CD14-positive monocyte (primary cell): ENCODE results near the gene KRT12. TPM values are rescaled to one million over a fixed set of nuclear protein-coding genes. Genes with fewer than 3 reads are reported as not detected.

ENCODE experiments used
- DNase-seq, 3 donors: peaks; one replicate each; pipeline ENCODE4 v3.0.0-alpha.2; 2011 to 2022
- H2AFZ ChIP-seq: 2 replicates; pipeline ENCODE4 v1.6.0; 2012; ENCODE audit warnings: mild to moderate bottlenecking, low read depth, low read length, inconsistent platforms; ENCODE audit not compliant: insufficient read depth, poor library complexity, severe bottlenecking
- H3K27ac ChIP-seq, 2 donors: 1 replicate in 1 of 2; 2 replicates in 1 of 2; pipeline ENCODE4 v1.5.1; 2012 to 2013; ENCODE audit warnings: low read length in 2 of 2, control low read depth in 1 of 2, inconsistent platforms in 1 of 2, low read depth in 1 of 2, mild to moderate bottlenecking in 1 of 2
- H3K27me3 ChIP-seq, 2 donors: one replicate each; pipeline versions ENCODE4 v1.6.0 to v1.6.1; 2011 to 2013; ENCODE audit warnings: low read length in 2 of 2; ENCODE audit not compliant: control insufficient read depth in 2 of 2, insufficient read depth in 2 of 2
- H3K36me3 ChIP-seq, 2 donors: replicated peaks in 1 of 2; 1 replicate in 1 of 2; 2 replicates in 1 of 2; pipeline versions ENCODE4 v1.5.1 to v1.6.1; 2012 to 2013; ENCODE audit warnings: low read length in 2 of 2, control low read depth in 1 of 2, inconsistent platforms in 1 of 2, mild to moderate bottlenecking in 1 of 2; ENCODE audit not compliant: insufficient read depth in 2 of 2, control insufficient read depth in 1 of 2
- H3K4me1 ChIP-seq, 2 donors: 1 replicate in 1 of 2; 2 replicates in 1 of 2; pipeline versions ENCODE4 v1.5.1 to v1.6.1; 2012 to 2013; ENCODE audit warnings: low read length in 2 of 2, control low read depth in 1 of 2, inconsistent platforms in 1 of 2, mild to moderate bottlenecking in 1 of 2, moderate library complexity in 1 of 2; ENCODE audit not compliant: insufficient read depth in 2 of 2, control insufficient read depth in 1 of 2
- H3K4me2 ChIP-seq: replicated peaks from 2 replicates; pipeline ENCODE3; 2012; ENCODE audit warnings: low read length, moderate library complexity, mild to moderate bottlenecking; ENCODE audit not compliant: poor library complexity, severe bottlenecking; ENCODE audit errors: extremely low read depth
- H3K4me3 ChIP-seq, 3 experiments: fragments of 200-600 bp in 1 of 3; sonication (generic) in 1 of 3; replicated peaks in 1 of 3; 1 replicate in 2 of 3; 2 replicates in 1 of 3; pipeline ENCODE4 v1.5.1; 2011 to 2013; ENCODE audit warnings: low read length in 3 of 3, mild to moderate bottlenecking in 3 of 3, control low read depth in 2 of 3, low read depth in 2 of 3, inconsistent platforms in 1 of 3, moderate library complexity in 1 of 3
- H3K79me2 ChIP-seq: 2 replicates; pipeline ENCODE4 v1.6.0; 2012; ENCODE audit warnings: mild to moderate bottlenecking, control low read depth, inconsistent platforms, low read length, moderate library complexity; ENCODE audit not compliant: insufficient read depth
- H3K9ac ChIP-seq: 2 replicates; pipeline ENCODE4 v1.6.0; 2017; ENCODE audit warnings: low read length, mild to moderate bottlenecking; ENCODE audit not compliant: insufficient read depth, poor library complexity, severe bottlenecking
- H3K9me3 ChIP-seq, 2 donors: replicated peaks in 1 of 2; 1 replicate in 1 of 2; 2 replicates in 1 of 2; pipeline versions ENCODE4 v1.5.1 to v1.6.1; 2012 to 2013; ENCODE audit warnings: low read length in 2 of 2, control low read depth in 1 of 2; ENCODE audit not compliant: control insufficient read depth in 1 of 2, insufficient read depth in 1 of 2
- H4K20me1 ChIP-seq: 2 replicates; pipeline ENCODE4 v1.6.0; 2012; ENCODE audit warnings: mild to moderate bottlenecking, low read length, control low read depth, moderate library complexity; ENCODE audit not compliant: insufficient read depth
- H3K27ac Mint-ChIP-seq, 7 donors: one replicate each; pipeline ENCODE4 v1.8.0; 2020; ENCODE audit warnings: mild to moderate bottlenecking in 7 of 7, mixed read lengths in 7 of 7, moderate library complexity in 6 of 7, inconsistent platforms in 2 of 7
- H3K27me3 Mint-ChIP-seq, 3 donors: one replicate each; pipeline ENCODE4 v1.8.0; 2021 to 2022; ENCODE audit warnings: low read depth in 3 of 3, mild to moderate bottlenecking in 3 of 3, mixed read lengths in 3 of 3, moderate library complexity in 3 of 3, inconsistent platforms in 1 of 3
- H3K36me3 Mint-ChIP-seq, 2 donors: one replicate each; pipeline ENCODE4 v1.8.0; 2020; ENCODE audit warnings: mixed read lengths in 2 of 2, inconsistent platforms in 1 of 2, mild to moderate bottlenecking in 1 of 2
- H3K4me1 Mint-ChIP-seq: one replicate; pipeline ENCODE4 v1.8.0; 2020; ENCODE audit warnings: mild to moderate bottlenecking, mixed read lengths
- H3K4me3 Mint-ChIP-seq, 2 donors: one replicate each; pipeline ENCODE4 v1.8.0; 2020; ENCODE audit warnings: mild to moderate bottlenecking in 2 of 2, mixed read lengths in 2 of 2, moderate library complexity in 1 of 2
- H3K9me3 Mint-ChIP-seq, 7 donors: one replicate each; pipeline ENCODE4 v1.8.0; 2020 to 2022; ENCODE audit warnings: mixed read lengths in 7 of 7, mild to moderate bottlenecking in 6 of 7, moderate library complexity in 6 of 7, inconsistent platforms in 2 of 7
- CTCF ChIP-seq: fragments of 200-600 bp; IDR thresholded peaks from one replicate; pipeline ENCODE4 v1.8.0; 2022; ENCODE audit warnings: antibody characterized with exemption, mild to moderate bottlenecking
- WGBS: methylation state at CpG from one replicate; pipeline ENCODE4 v1.1.5; 2013; ENCODE audit warnings: missing lambda C conversion rate; ENCODE audit not compliant: insufficient coverage; 5-methylcytosine and 5-hydroxymethylcytosine counted together
- intact Hi-C, 2 donors: fragments of 100-400 bp; cut with micrococcal nuclease; formaldehyde crosslinking; loops; one replicate each; pipeline versions ENCODE4 v1.15.0 to v1.15.1; 2023
- polyA plus RNA-seq, 3 donors: library from polyadenylated mRNA; depleted of rRNA in 1 of 3; unstranded in 2 of 3; stranded (reverse) in 1 of 3; fragments of 300-500 nt in 2 of 3; fragments of >200 nt in 1 of 3; fragmentation: Illumina TruSeq in 2 of 3; gene quantifications; 1 replicate in 2 of 3; 2 replicates in 1 of 3; pipeline ENCODE4 v1.2.3, GENCODE V29; 2012 to 2021

KRT12 gene
- polyA plus RNA-seq, 3 donors = not detected

GRCh38 chr17:40909755-40910154 is 42.7 kb upstream of the KRT12 start:
- Histone ChIP-seq H4K20me1 (no peaks in the 10 kb centered on the region), H3K36me3 (no peaks in the 10 kb centered on the region), H3K4me1 (peaks cover 46 to 48% of the 10 kb centered on the region in 2 donors), H3K9me3 (no peaks in the 10 kb centered on the region), H3K79me2 (no peaks in the 10 kb centered on the region), H3K9ac (no peak overlapping the region), H3K4me2 (no peak overlapping the region), H3K27me3 (peaks cover 4 to 9% of the 10 kb centered on the region in 2 donors), H2AFZ (no peak overlapping the region), H3K27ac (peak overlapping the region in 1 of 2 donors; percentile 28), H3K4me3 (no peak overlapping the region)
- Mint-ChIP-seq H3K4me3 (no peak overlapping the region), H3K27me3 (peaks cover 14 to 20% (median 15%) of the 10 kb centered on the region in 3 donors), H3K27ac (peak overlapping the region in 4 of 7 donors; percentile 26 to 81 (median 46)), H3K36me3 (no peaks in the 10 kb centered on the region), H3K4me1 (peaks cover 36% of the 10 kb centered on the region), H3K9me3 (no peaks in the 10 kb centered on the region)
- TF ChIP-seq CTCF = no peak
- no CpG with 5 or more reads among the region's 4 CpGs for WGBS
- peak; percentile 23 to 36 (median 29) for DNase-seq
- intact Hi-C loops = loop anchor here (5.0 to 10.0 kb wide), 7 partner anchors 413 to 755 kb away; partner anchors contain the start of gene KRT13 (in 1 of the 2)

GRCh38 chr17:40909351-40909750 is 42.3 kb upstream of the KRT12 start:
- WGBS = 0% methylated on average over 2 of the region's 5 CpGs
- peaks cover 4 to 9% of the 10 kb centered on the region in 2 donors for H3K27me3 ChIP-seq

More at GRCh38 chr17:40909351-40909750, 42.3 kb upstream of the KRT12 start:
- Histone ChIP-seq H2AFZ (no peak overlapping the region), H4K20me1 (no peaks in the 10 kb centered on the region), H3K4me1 (peaks cover 42 to 44% of the 10 kb centered on the region in 2 donors), H3K27ac (peak overlapping the region in 1 of 2 donors; percentile 28), H3K9me3 (no peaks in the 10 kb centered on the region), H3K79me2 (no peaks in the 10 kb centered on the region), H3K4me2 (no peak overlapping the region), H3K9ac (no peak overlapping the region), H3K36me3 (no peaks in the 10 kb centered on the region), H3K4me3 (no peak overlapping the region)
- peak; percentile 93 for TF ChIP-seq CTCF
- intact Hi-C loops = loop anchor here (5.0 to 10.0 kb wide), 6 partner anchors 413 to 755 kb away; no protein-coding TSS in a partner anchor
- Mint-ChIP-seq H3K9me3 (no peaks in the 10 kb centered on the region), H3K36me3 (no peaks in the 10 kb centered on the region), H3K4me1 (peaks cover 35% of the 10 kb centered on the region), H3K27me3 (peaks cover 14 to 23% (median 17%) of the 10 kb centered on the region in 3 donors), H3K4me3 (no peak overlapping the region), H3K27ac (peak overlapping the region in 2 of 7 donors; percentile 26 to 81)
- DNase-seq = peak; percentile 87 to 94 (median 93)
